Stimulated activated CD4-positive, alpha-beta T cell treated with anti-CD3 and anti-CD28 coated beads, Interleukin-4, amount 100 ng/mL, for 4 hours (primary cell): ENCODE data around the gene MPRIP.

Source experiments
- DNase-seq, 2 experiments: peaks; one replicate each; pipeline ENCODE4 v3.0.0-alpha.2; 2020

Gene MPRIP

GRCh38 chr17:17053446-17054379, 11.5 kb downstream of the MPRIP start:
- no peak for DNase-seq

GRCh38 chr17:17054636-17055035, 12.4 kb downstream of the MPRIP start:
- DNase-seq, result no peak

DNA sequence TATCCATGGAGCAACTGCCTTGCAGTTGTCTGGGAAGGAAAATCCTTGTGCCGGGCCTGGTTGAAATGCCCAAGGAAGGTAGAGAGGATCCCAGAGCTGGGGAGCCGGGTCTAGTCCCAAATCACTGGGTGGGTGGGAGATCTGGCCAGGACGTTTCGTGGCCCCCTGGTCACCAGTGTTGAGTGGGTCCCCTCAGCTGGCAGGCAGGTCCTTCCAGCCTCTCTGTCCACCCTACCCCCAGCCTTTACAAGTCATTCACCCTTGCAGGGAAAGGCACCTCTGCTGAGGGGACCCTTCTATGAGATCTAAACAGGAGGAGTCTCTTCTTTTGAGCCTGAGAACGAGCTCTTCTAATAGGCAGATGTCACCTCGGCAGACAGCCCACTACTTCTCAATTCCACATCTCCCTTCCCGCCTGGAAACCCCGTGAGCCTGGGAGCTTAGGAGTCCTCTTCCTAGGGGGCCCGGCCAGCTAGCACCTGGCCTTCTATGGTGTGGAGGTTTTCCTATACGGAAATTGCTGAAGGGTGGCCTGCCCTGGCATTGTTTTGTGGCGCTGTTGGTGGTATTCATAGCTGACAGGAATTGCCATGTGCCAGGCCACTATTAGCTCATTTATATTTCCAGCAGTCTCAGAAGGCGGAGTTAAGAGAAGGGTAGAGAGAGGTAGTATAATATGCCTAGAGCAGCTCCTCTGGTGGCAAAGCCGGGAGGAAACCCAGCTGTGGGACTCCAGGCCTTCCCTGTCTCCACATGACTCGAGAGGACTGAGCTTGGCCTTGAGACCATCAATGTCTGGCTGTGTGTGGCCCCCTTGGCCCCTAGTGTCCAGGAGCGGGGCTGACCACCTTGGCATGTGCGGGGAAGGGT, 13.3 kb downstream of the MPRIP start:
- no peak for DNase-seq

DNA sequence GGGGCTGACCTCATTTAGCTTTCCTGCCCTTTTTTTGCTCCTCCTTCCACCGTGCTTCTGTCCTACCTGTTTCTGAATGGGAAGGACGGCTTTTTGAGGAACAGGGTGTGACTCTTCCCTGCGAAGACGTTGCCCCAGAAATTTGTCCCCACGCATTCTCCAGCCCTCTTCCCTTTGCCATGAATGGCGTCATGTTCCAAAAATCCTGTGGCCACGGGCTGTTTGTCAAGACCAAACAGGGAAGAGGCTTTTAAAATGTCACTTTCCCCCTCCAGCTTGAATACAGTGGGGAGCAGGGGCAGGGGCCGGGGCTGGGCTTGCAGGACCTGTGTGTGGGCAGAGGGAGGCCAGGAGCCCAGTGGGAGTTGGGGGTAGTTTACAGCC, 13.9 kb downstream of the MPRIP start:
- DNase-seq, result no peak

DNA sequence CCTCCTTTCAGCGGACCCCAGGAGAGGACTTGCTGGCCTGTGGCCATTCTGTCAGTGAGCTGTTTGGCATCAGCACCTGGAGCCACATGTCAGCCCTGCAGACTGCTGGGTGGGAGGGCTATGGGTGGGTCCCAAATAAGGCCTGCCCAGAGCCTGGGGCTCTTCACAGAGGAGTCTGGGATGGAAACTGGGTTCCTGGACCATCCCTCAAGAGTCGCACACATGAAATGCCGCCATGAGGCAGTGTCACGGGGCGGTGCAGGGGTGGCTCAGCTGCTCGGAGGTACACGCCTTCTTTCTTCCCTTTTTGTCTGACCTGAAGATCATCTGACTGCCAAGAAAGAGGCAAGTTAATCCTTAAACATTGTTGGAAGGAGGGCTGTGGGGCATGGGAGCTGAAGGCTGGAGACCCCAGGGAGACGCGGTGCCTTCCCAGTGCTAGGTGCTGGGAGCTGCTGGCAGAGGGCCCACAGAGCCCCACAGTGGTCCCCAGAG, 14.8 kb downstream of the MPRIP start:
- DNase-seq, result no peak

- DNase-seq, result no peak
Observed at GRCh38 chr17:17058304-17058703, 16.0 kb downstream of the MPRIP start.

- no peak for DNase-seq
Observed at GRCh38 chr17:17059301-17059890, 17.1 kb downstream of the MPRIP start.

DNA sequence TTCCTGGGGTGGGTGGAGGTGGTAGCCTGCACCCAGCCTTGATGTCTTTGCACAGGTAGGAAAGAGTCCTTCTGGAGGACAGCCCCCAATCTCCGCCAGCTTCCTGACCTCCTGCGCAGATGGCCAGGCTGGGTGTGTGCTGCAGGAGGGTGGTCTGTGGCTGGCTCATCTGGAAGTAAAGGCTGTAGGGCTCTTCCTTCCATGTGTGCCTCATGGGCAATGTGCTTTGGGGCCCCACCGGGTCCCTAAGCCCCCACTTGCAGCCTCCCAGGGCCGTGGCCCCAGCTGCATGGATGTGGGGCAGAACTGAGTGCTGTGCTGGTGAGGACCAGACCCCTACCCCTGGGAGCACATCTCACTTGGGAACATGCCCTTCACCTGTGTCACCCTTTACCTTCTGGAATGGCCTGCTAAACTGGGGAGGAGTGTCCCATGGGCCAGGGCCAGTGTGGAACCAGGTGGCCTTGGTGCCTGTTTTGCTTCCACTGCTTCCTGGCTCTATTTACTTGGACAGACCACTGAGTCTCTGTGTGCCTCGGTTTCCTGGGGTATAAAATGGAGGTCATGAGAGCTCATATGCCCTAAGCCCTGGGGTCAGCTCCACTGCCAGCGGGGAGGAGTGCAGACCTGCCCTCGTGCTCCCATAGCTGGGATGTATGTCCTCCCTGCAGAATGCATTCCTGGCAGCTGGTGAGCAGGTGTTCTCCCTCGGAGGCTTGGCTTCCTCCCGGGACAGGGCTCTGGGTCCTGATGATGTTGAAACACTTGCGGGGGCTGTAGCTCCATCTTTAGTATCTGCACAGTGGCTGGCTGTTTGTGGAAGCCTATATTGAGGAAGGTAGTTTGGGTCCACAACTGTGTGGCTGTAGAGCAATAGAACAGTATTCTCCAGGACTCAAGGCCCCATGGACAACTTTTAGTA, 18.0 kb downstream of the MPRIP start:
- no peak for DNase-seq

- no peak for DNase-seq
Observed at GRCh38 chr17:17060930-17061329, 18.7 kb downstream of the MPRIP start.

GRCh38 chr17:17061516-17061915, 19.3 kb downstream of the MPRIP start:
- DNase-seq, result no peak

- DNase-seq, result no peak
Observed at GRCh38 chr17:17062356-17062755, 20.1 kb downstream of the MPRIP start.

DNA sequence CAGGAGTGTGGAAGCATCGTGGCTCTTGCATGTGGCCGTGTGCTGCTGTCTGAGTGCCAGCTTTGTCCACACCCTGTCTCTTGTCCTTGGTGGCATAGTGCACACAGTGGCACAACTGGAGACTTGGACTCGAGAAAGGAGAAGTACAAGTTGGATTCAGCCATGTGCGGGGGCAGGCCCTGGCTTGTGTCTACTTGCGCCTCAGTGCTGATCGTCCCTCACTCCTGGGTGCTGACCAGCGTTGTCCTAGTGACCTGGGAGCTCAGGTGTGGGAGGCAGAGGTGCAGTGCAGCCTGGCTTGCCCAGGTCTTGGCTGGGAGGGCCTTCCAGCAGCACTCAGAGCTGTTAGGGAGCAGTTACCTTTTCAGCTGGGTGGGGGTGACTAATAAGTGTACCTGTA, 20.6 kb downstream of the MPRIP start:
- no peak for DNase-seq

GRCh38 chr17:17063546-17064122, 21.4 kb downstream of the MPRIP start:
- DNase-seq, result no peak

GRCh38 chr17:17064322-17064721, 22.1 kb downstream of the MPRIP start:
- DNase-seq, result no peak

GRCh38 chr17:17066021-17066420, 23.8 kb downstream of the MPRIP start:
- DNase-seq, result no peak

DNA sequence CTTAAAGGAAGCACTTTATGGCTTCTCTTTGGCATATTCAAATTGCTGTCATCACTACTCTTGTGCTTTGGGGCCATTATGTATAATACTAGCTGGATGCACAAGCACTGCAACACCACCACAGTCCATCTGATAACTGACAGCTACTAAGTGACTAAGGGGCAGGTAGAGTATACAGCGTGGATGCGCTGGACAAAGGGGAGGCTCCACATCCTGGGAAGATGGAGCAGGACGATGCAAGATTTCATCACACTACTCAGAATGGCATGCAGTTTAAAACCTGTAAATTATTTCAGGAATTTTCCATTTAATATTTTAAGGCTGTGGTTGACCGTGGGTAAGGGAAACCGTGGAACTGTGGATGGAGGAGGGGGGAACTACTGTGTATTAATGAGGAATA, 25.0 kb downstream of the MPRIP start:
- DNase-seq, result no peak

GRCh38 chr17:17069849-17070248, 27.6 kb downstream of the MPRIP start:
- no peak for DNase-seq

- DNase-seq, result no peak
Observed at GRCh38 chr17:17070931-17071330, 28.7 kb downstream of the MPRIP start.

- DNase-seq, result peak in 1 of 2 experiments; percentile 19
Observed at GRCh38 chr17:17071531-17072360, 29.5 kb downstream of the MPRIP start.

DNA sequence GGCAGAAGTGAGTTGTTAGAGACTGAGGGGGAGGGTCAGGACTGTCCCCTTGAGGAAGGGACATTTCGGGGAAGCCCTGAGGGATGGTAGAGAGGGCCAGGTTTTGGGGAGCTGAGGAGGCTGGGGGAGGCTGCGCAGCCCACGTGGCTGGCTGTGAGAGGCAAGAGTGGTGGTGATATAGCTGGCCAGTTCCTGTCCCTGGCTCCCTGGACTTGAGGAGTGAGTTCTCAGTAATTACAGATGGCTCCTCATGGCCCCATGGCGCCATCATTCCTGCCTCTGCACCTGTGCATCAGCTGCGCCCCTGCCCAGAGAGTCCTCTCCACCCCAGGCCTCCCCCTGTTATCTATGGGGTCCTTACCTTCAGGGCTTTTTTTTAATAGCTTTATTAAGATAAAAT, 30.3 kb downstream of the MPRIP start:
- no peak for DNase-seq

DNA sequence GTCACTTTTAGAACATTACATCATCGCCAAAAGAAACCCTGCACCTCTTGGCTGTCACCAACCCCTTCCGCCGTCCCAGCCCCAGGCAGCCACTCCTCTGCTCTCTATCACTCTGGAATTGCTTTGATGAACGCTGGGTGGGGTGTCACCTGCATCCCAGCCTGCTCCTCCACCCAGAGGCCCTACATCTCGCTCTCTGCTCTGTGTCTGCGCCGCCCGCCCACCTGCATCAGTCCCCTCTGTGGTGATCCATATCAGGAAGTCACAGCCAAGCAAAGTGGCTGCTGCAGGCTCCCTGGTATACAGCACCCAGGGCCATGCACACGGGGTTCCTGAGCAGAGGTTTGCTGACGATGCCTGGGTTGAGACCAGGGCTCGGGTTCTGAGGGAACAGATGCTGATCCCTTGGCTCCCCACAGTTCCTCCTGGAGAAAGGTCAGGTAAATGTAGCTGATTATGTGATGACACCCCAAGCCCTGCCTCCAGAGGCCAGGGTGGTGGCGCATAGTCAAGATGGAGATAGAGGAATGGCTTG, 30.8 kb downstream of the MPRIP start:
- DNase-seq, result no peak
